GM12865 (cell line): Measurements from ENCODE around the gene CRYAA.

Experiments
- DNase-seq: peaks from one replicate; pipeline ENCODE4 v3.0.0; 2010; ENCODE audit warnings: low read depth
- H3K4me3 ChIP-seq: 2 replicates; pipeline ENCODE4 v1.5.1; 2011; ENCODE audit warnings: mild to moderate bottlenecking, low read depth, low read length, control low read depth
- TF ChIP-seq, protein P1 (sequence below): IDR thresholded peaks from 2 replicates; pipeline ENCODE4 v1.5.1; 2011; ENCODE audit warnings: low read length, control low read depth, low read depth, inconsistent platforms; ENCODE audit not compliant: insufficient read depth; ENCODE audit errors: missing control alignments

The CRYAA gene

DNA sequence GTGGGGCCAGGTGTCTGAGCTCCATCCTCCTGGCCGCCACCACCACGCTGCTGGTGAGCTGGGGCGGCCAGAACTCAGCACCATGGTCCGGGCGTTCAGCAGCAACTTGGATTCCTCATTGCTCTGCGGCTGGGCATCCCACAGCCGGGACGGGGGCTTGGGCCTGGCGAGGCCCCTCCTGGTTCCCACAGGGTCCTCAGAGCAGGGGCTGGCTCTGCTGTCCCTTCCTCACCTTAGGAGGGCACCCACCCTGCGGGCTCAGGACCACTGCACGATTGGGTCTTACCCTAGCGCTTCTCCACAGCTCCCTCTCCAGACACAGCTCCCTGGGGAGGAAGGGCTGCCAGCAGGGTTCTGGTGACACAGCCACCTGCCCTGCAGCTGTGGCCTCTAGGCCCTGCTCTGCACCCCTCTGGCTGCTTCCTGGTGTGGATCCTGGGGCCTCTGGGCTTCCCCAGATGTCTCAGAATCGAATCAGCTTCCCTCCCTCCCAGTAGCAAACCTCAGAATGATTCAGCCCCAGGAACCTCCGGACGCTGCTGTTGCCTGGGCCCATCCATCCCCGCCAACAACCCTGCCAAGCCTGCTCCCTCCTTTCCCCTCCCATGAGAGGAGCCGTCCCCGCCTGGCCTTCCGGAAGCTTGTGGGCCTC lies 25.0 kb downstream of the CRYAA start:
- TF ChIP-seq, protein P1, sequence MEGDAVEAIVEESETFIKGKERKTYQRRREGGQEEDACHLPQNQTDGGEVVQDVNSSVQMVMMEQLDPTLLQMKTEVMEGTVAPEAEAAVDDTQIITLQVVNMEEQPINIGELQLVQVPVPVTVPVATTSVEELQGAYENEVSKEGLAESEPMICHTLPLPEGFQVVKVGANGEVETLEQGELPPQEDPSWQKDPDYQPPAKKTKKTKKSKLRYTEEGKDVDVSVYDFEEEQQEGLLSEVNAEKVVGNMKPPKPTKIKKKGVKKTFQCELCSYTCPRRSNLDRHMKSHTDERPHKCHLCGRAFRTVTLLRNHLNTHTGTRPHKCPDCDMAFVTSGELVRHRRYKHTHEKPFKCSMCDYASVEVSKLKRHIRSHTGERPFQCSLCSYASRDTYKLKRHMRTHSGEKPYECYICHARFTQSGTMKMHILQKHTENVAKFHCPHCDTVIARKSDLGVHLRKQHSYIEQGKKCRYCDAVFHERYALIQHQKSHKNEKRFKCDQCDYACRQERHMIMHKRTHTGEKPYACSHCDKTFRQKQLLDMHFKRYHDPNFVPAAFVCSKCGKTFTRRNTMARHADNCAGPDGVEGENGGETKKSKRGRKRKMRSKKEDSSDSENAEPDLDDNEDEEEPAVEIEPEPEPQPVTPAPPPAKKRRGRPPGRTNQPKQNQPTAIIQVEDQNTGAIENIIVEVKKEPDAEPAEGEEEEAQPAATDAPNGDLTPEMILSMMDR, result no peak
- peak; percentile 52 for DNase-seq
- no peak overlapping the region for H3K4me3 ChIP-seq

DNA sequence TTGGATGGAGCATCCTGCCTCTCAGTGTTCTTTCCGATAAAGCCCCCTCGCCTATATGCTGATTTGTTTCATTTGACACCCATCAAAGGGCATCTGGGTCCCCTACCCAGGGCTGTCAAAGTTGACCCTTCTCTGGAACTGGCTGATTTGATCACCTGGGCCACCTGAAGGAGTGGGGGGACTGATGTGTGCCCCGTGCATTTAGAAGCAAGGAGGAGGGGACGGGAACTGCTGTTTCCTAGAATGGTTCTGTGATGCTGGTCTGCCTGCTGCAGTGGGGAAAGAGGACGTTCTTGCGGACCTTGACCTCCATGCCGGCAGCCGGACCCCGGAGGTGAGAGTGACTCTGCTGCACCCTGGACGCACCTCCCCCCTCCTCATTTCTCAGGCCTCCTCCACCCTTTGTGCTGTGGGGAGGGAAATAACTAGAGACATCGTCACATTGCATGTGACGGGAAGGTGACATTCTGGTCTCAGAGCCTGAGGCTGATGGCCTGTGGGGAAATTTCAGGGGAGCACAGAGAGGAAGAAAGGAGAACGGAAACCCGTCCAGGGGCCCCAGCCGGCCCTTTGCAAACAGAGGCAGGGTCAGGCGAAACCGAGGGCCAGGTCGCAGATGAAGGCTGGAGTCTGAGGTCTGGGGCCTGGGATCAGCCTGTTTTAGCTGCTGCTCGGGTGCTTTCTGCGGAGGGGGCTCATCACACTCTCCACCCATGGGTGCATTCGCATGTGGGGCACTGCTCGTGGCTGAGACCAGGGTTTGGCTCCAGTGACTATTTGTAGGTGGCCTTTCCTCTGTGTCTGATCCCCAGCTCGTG lies 25.7 kb downstream of the CRYAA start:
- TF ChIP-seq, protein P1, result no peak
- H3K4me3 ChIP-seq, result no peak overlapping the region
- peak; percentile 38 for DNase-seq

DNA sequence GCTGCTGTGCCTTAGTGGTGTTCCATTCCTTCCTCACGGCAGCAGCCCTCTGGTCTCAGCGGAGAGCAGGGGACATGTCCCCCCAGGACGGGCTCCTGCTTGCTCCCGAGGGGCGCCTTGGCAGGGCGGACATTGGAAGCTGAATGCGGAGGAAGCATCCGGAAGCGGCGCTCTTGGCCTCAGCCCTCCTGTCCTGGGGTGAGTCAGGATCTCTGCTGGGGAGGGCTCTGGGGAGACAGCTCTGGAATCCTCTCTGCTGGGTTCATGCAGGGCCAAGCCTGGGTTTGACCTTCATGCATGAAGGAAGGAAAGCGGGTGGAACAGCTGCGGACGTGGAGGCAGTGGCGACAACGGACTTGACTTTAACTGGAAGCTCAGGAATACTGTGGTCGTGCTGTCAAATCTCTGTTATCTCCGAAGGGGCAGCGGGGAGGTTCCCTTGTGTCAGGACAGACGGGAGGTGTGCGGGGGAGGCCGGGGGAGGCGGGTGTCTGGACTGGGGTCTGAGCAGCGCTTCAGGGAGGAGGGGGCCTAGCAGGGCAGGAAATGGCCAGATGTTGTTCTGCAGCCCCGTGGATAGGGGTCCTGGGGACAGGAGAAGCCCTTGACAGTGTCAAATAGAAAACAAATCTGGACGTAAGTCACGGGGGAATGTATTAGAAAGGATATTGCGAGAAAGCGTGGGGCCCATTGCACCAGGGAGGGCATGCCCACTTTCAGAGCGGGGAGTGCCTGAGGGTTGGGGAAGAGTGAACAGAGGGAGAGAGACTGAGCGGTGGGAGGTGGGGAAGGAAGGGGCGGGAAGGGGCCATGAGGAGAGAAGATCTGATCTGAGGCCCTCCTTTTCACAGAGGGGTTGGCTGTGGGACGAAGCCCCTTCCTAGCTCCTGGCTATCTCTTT lies 26.6 kb downstream of the CRYAA start:
- no peak overlapping the region for H3K4me3 ChIP-seq
- TF ChIP-seq, protein P1, result no peak
- DNase-seq, result no peak

DNA sequence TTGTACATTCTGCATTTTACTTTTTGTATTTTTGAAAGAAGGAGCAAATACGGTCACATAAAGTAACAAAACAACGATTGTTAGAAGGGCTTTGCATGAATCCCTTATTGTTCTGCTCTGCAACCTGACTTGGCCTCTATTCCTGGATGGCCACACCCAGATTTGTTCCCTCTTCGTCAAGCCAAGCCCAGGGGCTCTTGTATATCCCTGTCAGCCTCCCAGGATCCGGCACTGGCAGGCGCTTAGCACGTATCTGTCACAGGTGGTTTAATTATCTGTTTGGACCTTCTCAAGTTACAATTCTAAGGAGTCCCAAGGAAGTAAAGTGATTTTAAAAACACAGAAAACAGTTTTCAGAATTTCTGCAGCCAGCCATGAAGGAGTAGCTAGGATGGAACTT lies 28.0 kb downstream of the CRYAA start:
- H3K4me3 ChIP-seq, result no peak overlapping the region
- TF ChIP-seq, protein P1, result no peak

DNA sequence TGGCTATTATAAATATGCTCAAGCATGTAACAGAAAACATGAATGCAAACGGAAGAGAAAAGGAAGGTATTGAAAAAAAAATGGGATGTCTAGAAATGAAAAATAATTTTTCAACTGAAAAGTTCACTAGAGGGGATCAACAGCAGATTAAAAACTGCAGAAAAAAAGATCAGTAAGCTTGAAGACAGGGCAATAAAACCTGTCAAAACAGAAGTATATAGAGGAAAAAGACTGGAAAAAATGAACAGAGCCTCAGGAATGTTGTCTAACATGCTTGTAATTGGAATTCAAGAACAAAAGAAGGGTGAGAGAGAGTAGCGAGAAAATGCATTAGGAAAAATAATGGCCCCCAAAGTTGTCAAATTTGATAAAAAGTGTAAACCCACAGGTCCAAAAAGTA lies 29.6 kb downstream of the CRYAA start:
- H3K4me3 ChIP-seq, result no peak overlapping the region
- DNase-seq, result no peak
- TF ChIP-seq, protein P1, result no peak

More for the DNA sequence above, 28.0 kb downstream of the CRYAA start:
- DNase-seq, result no peak

DNA sequence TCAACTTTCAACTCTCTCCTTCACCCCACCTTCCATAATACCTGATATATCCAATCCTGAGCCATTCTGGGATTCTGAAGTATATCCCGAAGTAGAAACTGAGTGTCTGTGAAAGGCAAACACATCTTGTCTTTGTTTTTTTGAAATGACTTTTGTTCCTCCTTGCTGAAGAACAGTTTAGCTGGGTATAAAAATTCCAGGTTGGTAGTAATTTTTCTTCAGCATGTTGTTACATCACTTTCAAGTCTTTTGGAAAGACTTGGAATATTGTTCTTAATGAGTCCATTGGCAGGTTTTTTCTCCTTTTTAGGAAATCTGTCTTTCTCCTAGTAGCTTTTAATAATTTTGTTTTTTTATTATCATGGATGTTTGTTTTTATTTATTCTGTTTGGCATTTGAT lies 32.7 kb downstream of the CRYAA start:
- TF ChIP-seq, protein P1, result no peak
- no peak overlapping the region for H3K4me3 ChIP-seq
- DNase-seq, result no peak
